Stomach (tissue), 9 donors: Measurements from ENCODE around the gene OTULIN. TPM values are rescaled to one million over a fixed set of nuclear protein-coding genes. Genes with fewer than 3 reads are reported as not detected.

ENCODE experiments used
- DNase-seq, 2 donors: peaks; one replicate each; pipeline versions ENCODE4 v3.0.0 to v3.0.0-alpha.2; 2013 to 2019
- H3K27ac ChIP-seq, 5 donors: fragments of 200-600 bp in 4 of 5; sonication (generic) in 4 of 5; one replicate each; pipeline ENCODE4 v1.5.1; 2013 to 2019; ENCODE audit warnings: mild to moderate bottlenecking in 1 of 5, moderate library complexity in 1 of 5
- H3K27me3 ChIP-seq, 3 donors: fragments of 200-600 bp; sonication (generic); one replicate each; pipeline ENCODE4 v1.5.1; 2017 to 2019; ENCODE audit warnings: mixed run types in 1 of 3
- H3K36me3 ChIP-seq, 4 donors: fragments of 200-600 bp; sonication (generic); 1 replicate in 3 of 4; 2 replicates in 1 of 4; pipeline ENCODE4 v1.5.1; 2016 to 2019
- H3K4me1 ChIP-seq, 4 donors: fragments of 200-600 bp; sonication (generic); one replicate each; pipeline ENCODE4 v1.5.1; 2016 to 2019
- H3K4me3 ChIP-seq, 4 donors: fragments of 200-600 bp; sonication (generic) in 3 of 4; one replicate each; pipeline ENCODE4 v1.5.1; 2016 to 2019; ENCODE audit warnings: mild to moderate bottlenecking in 1 of 4
- H3K9me3 ChIP-seq, 4 donors: fragments of 200-600 bp; sonication (generic); one replicate each; pipeline ENCODE4 v1.5.1; 2016 to 2019
- CTCF ChIP-seq, 7 experiments: fragments of 450-650 bp in 4 of 7; fragments of 200-600 bp in 3 of 7; sonication (generic) in 3 of 7; IDR thresholded peaks; one replicate each; pipeline ENCODE4 v1.5.1; 2016 to 2019; ENCODE audit warnings: antibody characterized with exemption in 7 of 7, control low read depth in 2 of 7, mild to moderate bottlenecking in 1 of 7
- EP300 ChIP-seq: sonication (generic); formaldehyde crosslinking; IDR thresholded peaks from one replicate; pipeline ENCODE4 v1.6.1; 2017; ENCODE audit warnings: antibody characterized with exemption
- POLR2A ChIP-seq, 4 donors: fragments of 450-650 bp; IDR thresholded peaks; one replicate each; pipeline ENCODE4 v1.6.1; 2016; ENCODE audit warnings: antibody characterized with exemption in 4 of 4, control low read depth in 2 of 4, mild to moderate bottlenecking in 1 of 4, moderate library complexity in 1 of 4
- POLR2AphosphoS5 ChIP-seq, 3 donors: sonication (generic); formaldehyde crosslinking; IDR thresholded peaks; one replicate each; pipeline ENCODE4 v1.6.1; 2016; ENCODE audit warnings: antibody characterized with exemption in 3 of 3
- WGBS, 5 donors: extraction: QIAGEN DNeasy Blood & Tissue Kit in 3 of 5; methylation state at CpG; one replicate each; pipeline versions ENCODE4 v1.1.5 to v1.1.7; 2013 to 2018; 5-methylcytosine and 5-hydroxymethylcytosine counted together
- intact Hi-C: fragments of 100-400 bp; cut with DNase I; formaldehyde crosslinking; loops from one replicate; pipeline ENCODE4 v1.15.1; 2023; ENCODE audit warnings: low total_unique reads
- polyA plus RNA-seq, 3 donors: library from polyadenylated mRNA; stranded (reverse); fragments of 200-250 nt; gene quantifications; one replicate each; pipeline ENCODE4 v1.2.3, GENCODE V29; 2013
- total RNA-seq, 5 donors: library from RNA; depleted of rRNA; stranded (reverse); fragments of >200 nt; gene quantifications; one replicate each; pipeline versions ENCODE4 v1.1.0 to v1.2.3, GENCODE V29; 2014 to 2016
- donor health status: healthy with polysubstance abuse.
- donor health status: Bipolar disorder and iron deficiency.
- donor health status: healthy.

Gene OTULIN
- total and polyA plus RNA-seq, 8 donors, result 2.5 to 47.2 (median 13.7) TPM

- intact Hi-C loops, result no loop called here
- DNase-seq, result no peak
- no peaks in the 10 kb centered on the region for H3K9me3 ChIP-seq
Measured at GRCh38 chr5:14735944-14736343, 71.4 kb downstream of the OTULIN start.

GRCh38 chr5:14737291-14737690 is 72.8 kb downstream of the OTULIN start:
- no peaks in the 10 kb centered on the region for H3K4me1 ChIP-seq
- WGBS, 5 donors, result 93 to 97% (median 95%) methylated on average over 7 to 10 of the region's 10 CpGs
- TF ChIP-seq POLR2A (IDR thresholded peaks at IDR 0.05) (no peak), CTCF (IDR thresholded peaks at IDR 0.05) (no peak)
- intact Hi-C loops, result no loop called here
- no peaks in the 10 kb centered on the region for H3K27me3 ChIP-seq
- no peak for DNase-seq
- H3K9me3 ChIP-seq, result no peaks in the 10 kb centered on the region
- H3K27ac ChIP-seq, result no peak overlapping the region
- no peak overlapping the region for H3K4me3 ChIP-seq
- H3K36me3 ChIP-seq, result peaks cover 8 to 72% (median 57%) of the 10 kb centered on the region in 4 donors

More at GRCh38 chr5:14735944-14736343, 71.4 kb downstream of the OTULIN start:
- peaks cover 4 to 70% (median 51%) of the 10 kb centered on the region in 4 donors for H3K36me3 ChIP-seq
- H3K27ac ChIP-seq, result no peak overlapping the region
- no peaks in the 10 kb centered on the region for H3K27me3 ChIP-seq
- no peak for TF ChIP-seq EP300
- no peak for TF ChIP-seq POLR2AphosphoS5 (IDR thresholded peaks at IDR 0.05)
- no peak for TF ChIP-seq CTCF (IDR thresholded peaks at IDR 0.05)
- TF ChIP-seq POLR2A (IDR thresholded peaks at IDR 0.05), result no peak
- WGBS, 5 donors, result 44 to 69% (median 60%) methylated on average over 4 of the region's 4 CpGs
- no peak overlapping the region for H3K4me3 ChIP-seq
- H3K4me1 ChIP-seq, result no peaks in the 10 kb centered on the region

- Histone ChIP-seq H3K4me3 (no peak overlapping the region), H3K4me1 (no peaks in the 10 kb centered on the region), H3K36me3 (peaks cover 8 to 74% (median 61%) of the 10 kb centered on the region in 4 donors), H3K27me3 (no peaks in the 10 kb centered on the region), H3K9me3 (no peaks in the 10 kb centered on the region), H3K27ac (no peak overlapping the region)
- DNase-seq, result no peak
- WGBS, 5 donors, result 87 to 97% (median 92%) methylated on average over 5 of the region's 5 CpGs
- intact Hi-C loops, result no loop called here
- TF ChIP-seq POLR2AphosphoS5 (IDR thresholded peaks at IDR 0.05), result no peak
- no peak for TF ChIP-seq CTCF (IDR thresholded peaks at IDR 0.05)
- TF ChIP-seq EP300, result no peak
- TF ChIP-seq POLR2A (IDR thresholded peaks at IDR 0.05), result no peak
Measured at GRCh38 chr5:14738050-14738449, 73.5 kb downstream of the OTULIN start.

- Histone ChIP-seq H3K4me1 (no peaks in the 10 kb centered on the region), H3K36me3 (peaks cover 8 to 70% (median 63%) of the 10 kb centered on the region in 4 donors), H3K4me3 (no peak overlapping the region), H3K27ac (no peak overlapping the region), H3K9me3 (no peaks in the 10 kb centered on the region), H3K27me3 (no peaks in the 10 kb centered on the region)
- TF ChIP-seq EP300 (no peak), CTCF (IDR thresholded peaks at IDR 0.05) (no peak), POLR2AphosphoS5 (IDR thresholded peaks at IDR 0.05) (no peak), POLR2A (IDR thresholded peaks at IDR 0.05) (no peak)
- no peak for DNase-seq
- 81 to 95% (median 91%) methylated on average over 3 of the region's 3 CpGs for WGBS, 5 donors
- intact Hi-C loops, result no loop called here
Measured at GRCh38 chr5:14739538-14739937, 75.0 kb downstream of the OTULIN start.
